NCI-H2081 treated with DMSO at 0.1 percent for 48 hours (cell line): ENCODE data around the gene SERAC1.
"Not testable (repeated sequence)": the region's sequence is repeated elsewhere in the genome, so short reads cannot be mapped to it uniquely, and the experiment has no call there.

Source experiments
- DNase-seq: peaks from one replicate; lab custom pipeline; 2025; lab: John Stamatoyannopoulos, UW

Gene SERAC1

DNA sequence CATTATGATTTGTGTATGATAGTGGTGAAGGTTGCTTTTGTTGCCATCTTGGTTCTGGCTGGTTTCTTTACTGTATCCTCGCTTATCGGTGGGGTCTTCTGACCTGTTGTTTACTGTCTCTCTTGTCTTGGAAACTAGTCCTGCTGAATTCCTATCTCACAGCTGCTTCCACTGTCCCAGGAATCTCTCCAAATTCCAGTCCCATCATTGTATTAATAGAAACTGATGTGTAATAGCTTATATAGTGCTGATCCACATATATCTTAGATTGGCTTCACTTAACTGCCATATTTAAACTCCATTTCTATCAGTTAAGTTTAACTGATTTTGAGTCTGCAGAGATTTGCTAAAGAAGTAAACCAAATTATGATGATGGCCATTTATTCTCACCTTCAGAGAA, 6.0 kb upstream of the SERAC1 start:
- no peak for DNase-seq

DNA sequence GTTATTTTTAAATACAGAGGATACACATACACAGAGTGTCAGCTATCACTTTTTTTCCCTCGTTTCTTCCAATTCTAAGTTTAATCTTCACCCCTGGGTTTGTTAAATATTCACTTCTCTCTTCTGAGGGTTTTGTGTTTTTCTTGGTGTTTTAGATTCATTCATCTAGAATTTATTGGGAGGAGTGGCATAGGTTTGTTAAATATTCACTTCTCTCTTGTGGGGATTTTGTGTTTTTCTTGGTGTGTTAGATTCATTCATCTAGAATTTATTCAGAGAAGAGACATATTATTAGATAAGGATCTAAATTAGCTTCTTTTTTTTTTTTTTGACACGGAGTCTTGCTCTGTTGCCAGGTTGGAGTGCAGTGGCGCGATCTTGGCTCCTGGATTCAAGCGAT, 3.9 kb upstream of the SERAC1 start:
- no peak for DNase-seq

DNA sequence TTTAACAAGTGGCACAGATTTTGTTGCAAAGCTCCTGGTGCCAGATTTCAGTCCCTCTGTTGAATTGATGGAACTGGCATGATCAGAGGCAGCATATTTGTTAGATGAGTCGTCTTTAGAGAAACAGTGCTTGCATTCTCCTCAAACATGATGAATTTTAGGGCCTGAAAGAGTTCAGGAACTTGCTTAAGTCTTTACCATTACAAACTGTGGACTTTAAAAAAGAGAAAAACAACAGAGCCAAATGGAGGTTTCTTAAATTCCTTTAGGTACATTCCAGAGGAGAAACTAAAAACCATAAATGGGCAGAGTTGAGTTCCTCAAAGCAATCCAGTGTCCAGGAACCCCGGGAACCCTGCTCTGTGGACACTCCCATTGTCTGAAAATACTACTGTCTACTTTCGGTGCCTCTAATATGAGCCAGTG, 2.6 kb upstream of the SERAC1 start:
- no peak for DNase-seq

DNA sequence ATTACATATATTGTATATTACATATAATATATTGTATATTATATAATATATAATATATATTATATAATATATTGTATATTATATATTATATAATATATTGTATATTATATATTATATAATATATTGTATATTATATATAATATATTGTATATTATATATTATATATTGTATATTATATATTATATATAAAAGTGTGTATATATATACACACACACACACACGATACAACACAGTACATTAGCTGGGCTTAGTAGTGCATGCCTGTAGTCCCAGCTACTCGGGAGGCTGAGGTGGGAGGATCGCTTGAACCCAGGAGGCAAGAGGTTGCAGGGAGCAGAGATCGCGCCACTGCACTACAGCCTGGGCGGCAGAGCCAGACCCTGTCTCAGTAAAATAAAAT, 1.6 kb upstream of the SERAC1 start:
- not testable (repeated sequence) for DNase-seq

DNA sequence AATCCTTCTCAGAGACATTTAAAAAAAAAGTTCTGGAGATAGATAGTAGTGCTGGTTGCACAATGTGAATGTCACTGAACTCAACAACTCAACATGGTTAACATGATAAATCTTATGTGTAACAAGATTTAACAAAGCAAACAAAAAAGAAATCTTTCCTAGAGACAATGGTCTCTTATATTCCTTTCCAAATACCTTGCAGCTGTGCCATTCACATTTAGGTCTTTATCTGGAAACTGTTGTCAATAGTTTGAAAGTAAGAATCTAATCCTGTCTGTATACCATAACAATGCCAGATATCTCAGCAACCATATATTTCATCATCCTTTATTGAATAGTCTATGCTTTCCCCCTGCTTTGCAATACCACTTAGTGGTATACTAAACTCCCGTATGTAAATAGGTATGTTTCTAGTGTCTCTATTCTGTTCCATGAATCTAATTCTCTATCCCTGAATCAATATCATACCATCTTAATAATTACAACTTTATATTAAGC, 2.1 kb downstream of the SERAC1 start:
- no peak for DNase-seq

DNA sequence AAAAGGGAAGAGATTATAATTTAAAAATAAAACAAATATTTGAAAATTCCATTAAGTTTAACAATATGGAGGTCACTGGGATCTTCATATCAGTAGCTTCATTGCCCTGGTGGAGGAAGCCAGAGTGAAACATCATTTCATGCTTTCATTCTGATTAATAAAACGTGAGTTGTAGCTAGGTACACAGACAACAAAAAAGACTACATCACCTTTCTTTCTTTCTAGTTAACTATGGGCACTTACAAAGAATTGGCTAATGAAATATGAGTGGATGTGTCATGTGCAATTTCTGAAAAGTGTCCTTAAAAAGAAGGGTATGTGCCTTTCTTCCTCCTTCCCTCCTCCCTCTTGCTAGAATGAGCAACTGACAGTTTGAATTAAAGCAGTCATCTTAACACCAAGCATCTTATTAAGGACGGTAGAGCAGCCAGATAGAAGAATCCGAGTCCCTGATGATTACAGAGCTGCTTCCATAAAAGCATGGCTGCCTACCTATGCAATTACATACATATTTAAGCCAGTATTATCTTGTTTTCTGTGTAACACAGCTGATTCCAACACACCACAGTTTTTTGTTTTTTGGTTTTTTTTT, 3.4 kb downstream of the SERAC1 start:
- no peak for DNase-seq

DNA sequence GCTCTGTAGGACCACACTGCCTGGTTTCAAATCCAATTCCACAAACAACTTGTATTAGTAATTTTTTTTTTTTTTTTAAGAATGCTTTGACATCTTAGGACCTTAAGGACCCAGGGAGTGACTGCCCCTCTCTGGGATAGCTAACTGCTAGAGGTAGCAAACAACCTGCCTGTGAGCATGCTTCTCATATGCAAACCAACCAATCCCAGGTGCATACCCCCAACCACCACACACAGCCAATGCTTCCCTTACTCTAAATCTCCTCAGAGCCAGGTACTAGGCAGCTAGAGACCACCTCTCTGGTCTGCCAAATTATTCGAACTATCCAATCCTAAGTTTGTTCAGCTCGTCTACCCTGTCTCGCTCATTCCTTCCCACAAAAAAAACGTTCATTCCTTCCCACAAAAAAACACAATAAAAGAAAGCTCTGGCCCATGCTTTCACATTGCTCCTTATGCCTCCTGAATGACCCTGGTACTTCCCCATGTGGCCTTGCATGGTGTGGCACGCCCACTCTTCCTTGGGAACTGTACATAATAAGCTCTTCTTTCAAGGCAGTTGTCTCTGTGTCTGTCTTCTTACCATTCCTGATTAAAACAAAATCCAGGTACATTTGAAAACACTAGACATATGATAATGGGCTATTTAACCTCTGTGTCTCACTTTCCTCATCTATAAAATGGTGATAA, 6.4 kb downstream of the SERAC1 start:
- no peak for DNase-seq

DNA sequence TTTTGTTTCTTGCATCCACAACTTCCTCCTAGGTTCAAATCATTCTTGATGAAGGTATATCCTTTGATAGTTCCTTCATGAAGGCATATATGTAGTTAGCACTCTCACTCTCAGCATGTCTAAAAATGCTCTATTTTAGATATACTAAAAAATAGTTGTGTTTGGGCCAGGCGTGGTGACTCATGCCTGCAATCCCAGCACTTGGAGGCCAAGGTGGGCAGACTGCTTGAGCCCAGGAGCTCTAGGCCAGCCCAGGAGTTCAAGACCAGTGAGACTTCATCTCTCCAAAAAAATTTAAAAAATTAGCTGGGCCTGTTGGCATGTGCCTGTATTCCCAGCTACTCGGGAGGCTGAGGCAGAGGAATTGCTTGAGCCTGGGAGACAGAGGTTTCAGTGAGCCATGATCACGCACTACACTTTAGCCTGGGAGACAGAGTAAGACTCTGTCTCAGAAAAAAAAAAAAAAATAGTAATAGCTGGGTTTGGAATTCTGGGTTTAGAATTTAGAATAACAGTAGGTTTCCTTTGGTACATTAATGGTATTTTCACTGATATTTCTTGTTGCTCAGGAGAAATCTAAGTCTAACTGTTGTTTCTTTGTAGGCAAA, 7.0 kb downstream of the SERAC1 start:
- DNase-seq, result no peak

DNA sequence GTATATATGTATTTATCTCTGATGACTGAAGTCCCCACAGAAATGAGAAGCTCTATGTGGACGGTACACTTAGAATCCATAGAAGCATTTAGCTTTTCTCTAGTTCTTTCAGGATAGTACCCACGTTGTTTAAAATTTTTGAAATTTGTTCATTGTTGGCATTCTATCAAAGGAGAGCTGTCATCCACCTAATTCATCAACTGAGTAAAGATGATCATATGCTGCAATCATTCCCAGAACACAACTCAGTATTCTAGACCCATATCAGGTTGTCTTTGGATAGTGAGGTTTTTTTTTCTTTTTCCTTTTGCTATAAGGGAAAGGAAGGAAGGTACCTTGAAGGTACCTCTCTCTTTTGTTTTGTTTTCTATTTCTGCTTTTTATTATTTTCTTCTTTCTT, 9.3 kb downstream of the SERAC1 start:
- no peak for DNase-seq

DNA sequence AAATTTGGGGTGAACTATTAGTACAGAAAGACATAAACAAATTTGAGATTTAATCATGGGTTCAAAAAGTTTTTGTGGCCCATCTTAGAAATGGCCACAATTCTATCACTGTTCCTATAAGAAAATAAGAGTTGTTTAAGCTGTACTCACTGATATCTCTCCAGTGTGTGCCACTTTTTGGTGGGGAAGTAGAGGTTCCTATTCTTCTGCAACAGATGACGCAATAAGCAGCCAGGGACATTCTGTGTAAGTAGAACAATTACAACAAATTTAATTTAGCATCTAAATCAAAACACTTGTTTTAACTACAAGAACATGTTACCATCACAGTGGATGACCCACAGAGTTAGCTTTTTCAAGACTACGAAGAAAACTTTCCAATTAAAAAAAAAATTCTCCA, 9.9 kb downstream of the SERAC1 start:
- DNase-seq, result no peak

DNA sequence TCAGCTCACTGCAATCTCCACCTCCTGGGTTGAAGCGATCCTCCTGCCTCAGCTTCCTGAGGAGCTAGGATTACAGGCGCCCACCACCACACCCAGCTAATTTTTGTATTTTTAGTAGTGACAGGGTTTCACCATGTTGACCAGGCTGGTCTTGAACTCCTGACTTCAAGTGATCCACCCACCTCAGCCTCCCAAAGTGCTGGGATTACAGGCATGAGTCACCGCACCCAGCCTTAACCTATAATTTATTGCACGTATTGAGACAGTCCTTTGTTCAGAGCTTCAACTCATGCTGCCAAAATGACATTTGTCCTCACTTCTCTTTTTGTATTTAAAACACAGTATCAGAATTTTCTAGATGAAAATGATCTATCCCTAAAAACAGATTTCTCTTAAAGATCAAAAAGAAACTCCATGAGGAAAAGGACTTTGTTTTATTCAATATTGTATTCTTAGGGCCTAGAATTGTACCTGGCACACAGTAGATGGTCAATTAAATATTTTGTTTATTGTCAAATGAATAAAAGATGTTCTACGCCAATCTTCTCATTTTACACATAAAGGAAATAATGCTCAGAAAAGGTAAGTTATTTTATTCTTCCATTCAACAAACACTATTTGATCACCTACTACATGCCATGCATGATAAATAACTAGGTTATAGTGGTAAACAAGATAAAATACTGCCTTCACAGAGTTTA, 10.8 kb downstream of the SERAC1 start:
- DNase-seq, result no peak

DNA sequence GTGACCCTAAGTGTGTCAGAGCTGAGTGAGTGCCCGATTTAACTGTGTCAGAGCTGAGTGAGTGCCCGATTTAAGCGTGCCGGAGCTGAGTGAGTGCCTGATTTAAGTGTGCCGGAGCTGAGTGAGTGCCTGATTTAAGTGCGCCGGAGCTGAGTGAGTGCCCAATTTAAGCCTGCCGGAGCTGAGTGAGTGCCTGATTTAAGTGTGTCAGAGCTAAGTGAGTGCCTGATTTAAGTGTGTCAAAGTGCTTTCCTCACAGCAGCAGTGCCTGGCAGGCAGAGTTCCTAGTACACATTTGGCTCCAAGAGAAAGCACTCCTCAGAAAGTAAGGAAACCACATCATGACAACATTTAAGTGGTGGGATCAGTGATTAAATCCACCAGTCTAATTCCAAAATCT, 13.2 kb downstream of the SERAC1 start:
- no peak for DNase-seq

DNA sequence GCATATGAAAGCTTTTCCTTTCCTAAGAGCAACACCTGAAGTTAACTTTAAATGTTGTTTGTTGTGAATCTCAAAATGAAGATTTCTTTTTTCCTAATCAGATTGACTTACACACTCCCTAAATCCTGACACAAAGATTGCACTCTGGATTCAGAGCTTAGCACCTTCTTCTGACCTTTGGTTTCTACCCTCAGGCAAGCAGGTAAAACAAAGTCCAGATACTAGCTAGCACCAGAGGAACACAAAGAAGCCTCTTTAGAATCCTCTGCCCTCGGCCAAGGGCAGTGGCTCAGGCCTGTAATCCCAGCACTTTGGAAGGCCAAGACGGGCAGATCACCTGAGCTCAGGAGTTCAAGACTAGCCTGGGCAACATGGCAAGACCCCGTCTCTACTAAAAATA, 14.5 kb downstream of the SERAC1 start:
- no peak for DNase-seq

DNA sequence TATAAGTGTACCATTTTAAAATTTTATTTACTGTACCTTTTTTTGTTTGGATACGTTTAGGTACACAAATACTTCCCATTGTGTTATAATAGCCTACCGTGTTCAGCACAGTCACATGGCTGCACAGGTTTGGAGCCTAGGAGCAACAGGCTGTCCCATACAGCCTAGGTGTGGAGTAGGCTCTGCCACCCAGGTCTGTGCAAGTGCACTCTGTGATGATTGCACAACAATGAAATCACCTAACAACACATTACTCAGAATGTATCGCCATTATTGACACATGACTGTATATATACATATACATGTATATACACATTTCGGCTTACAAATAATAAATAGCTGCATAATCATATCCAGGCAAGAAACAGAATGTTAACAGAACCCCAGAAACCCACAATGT, 15.4 kb downstream of the SERAC1 start:
- DNase-seq, result no peak

DNA sequence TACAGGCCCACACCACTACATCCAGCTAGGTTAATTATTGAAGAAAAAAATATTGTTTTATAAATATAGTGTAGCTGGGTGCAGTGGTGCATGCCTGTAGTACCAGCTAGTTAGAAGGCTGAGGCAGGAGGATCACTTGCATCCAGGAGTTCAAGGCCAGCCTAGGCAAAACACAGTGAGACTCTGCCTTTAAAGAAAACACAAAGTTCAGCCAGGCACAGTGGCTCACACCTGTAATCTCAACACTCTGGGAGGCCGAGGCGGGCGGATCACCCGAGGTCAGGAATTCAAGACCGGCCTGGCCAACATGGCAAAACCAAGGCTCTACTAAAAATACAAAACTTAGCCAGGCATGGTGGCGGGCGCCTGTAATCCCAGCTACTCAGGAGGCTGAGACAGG, 16.0 kb downstream of the SERAC1 start:
- DNase-seq, result not testable (repeated sequence)

DNA sequence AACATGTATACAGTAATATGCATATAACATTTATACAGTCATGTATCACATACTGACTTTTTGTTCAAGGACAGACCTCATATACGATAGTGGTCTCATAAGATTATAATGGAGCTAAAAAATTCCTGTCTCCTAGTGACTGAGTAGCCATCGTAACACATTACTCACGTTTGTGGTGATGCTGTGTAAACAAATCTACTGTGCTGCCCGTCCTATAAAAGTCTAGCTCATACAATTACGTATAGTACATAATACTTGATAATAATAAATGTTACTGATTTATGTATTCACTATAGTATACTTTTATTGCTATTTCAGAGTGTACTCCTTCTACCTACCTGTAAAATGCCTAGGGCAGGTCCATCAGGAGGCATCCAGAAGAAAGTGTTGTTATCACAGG, 17.4 kb downstream of the SERAC1 start:
- DNase-seq, result no peak

DNA sequence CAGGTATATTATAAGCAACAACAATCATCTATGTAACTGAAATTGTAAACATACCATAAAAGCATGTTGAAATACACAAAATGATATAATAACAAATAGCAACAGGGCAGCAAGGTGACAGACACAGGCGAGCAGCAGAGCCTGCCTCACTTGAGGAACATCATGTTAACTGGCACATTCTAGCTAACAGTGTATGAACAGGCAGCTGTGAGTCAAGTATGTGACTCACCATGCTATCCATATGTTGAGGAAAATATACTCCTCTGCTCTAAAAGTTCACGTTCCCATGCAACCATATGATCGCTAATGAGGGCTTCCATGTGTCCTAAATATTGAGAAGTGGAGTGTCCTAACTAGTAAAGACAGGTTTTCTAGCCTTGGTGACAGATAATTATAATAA, 18.4 kb downstream of the SERAC1 start:
- no peak for DNase-seq

DNA sequence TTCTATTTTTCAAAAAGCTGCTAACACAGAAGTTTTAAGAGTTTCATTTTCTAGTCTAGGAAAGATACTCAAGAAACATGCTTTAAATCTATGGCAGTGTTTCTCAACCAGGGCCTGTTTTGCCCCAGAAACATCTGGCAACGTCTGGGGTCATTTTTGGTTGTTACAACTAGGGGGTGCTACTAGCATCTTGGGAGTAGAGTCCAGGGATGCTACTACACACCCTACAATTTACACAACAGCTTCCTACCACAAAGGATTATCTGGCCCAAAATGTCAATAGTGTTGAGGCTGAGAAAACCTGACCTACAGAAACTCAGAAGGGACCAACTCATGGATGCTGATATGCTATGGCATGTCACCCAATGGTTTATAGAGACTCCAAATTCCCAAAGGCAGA, 24.4 kb downstream of the SERAC1 start:
- no peak for DNase-seq

DNA sequence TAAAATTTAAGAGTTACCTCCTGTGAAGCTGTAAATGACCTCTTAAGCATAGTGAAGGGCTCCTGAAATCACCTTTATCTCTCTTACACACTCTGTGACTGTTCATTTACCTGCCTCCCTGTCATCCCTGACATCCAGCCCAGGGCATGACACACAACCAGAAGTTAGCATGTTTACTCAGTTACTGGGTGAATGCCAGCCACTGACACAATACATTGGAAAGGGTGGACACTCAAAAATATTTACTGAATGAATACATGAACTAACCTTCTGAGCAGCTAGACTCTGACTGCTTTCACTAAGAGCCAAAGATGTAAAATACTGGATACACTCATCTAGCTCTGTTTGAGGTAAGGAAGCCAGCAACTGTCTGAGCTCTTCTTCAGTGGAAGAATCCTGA, 25.3 kb downstream of the SERAC1 start:
- DNase-seq, result no peak

DNA sequence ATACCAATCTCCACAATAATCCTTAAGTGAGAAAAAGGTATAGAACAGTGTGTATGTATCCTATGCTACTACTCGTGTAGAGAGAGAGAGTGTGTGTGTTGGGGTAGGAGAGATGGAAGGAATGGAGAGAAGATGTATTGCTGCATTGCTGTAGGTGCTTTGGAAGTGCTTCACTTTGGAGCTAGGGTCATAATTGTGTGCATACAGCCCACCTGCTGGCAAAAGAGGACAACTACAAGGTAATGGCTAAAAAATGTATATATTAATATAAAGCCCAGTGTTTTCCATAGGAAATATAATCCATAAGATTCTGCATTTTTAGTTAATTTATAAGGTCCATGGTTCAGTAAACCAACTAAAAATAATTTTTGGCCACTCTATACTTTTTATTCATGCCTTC, 36.1 kb downstream of the SERAC1 start:
- DNase-seq, result no peak

DNA sequence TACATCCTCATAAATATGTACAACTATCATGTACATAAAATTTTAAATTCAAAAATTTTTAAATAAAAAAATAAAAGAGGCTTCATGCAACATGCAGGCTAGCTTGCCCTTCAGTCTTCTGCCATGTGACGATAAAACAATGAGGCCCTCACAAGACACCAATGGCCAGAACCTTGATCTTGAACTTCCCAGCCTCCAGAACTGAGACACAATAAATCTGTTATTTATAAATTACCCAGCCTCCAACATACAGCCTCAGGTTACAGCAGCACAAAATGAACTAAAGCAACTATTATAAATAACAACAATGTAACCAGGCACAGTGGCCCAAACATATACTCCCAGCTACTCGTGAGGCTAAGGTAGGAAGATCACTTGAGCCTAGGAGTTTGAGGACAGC, 42.8 kb downstream of the SERAC1 start:
- DNase-seq, result no peak

DNA sequence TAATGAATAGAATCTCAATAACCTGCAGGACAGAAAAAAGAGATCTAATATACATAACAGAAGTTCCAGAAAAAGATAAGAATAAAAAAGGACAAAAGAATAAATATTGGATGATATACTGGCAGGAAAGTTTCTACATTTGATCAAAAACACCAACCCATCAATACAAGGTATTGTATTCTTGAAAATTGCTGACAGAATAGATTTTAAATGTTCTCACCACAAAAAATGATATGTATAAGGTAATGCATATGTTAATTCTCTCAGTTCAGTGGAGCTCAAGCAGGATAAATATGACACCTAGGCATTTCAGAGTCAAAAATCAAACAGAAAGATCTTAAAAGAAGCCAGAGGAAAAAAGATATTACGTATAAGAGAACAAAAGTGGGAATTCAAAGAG, 43.8 kb downstream of the SERAC1 start:
- no peak for DNase-seq

DNA sequence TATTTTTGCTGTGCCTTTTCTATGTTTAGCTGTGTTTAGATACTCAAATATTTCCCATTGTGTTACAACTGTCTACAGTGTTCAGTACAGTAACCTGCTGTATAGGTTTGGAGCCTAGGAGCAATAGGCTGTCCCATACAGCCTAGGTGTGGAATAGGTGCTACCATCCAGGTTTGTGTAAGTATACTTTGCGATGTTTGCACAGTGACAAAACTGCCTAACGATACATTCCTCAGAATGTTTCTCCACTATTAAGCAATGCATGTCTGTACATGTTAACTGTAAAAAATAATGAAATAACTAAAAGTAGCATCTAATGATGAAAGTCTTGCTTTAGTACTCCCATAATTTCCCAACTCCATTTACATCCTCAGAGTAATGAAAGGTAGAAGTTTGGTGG, 46.0 kb downstream of the SERAC1 start:
- no peak for DNase-seq
